ENCODE measurements around the gene ATP6V1G1.
A peak's percentile ranks its signal among the peaks of the same experiment; 100 is the strongest.

Gene ATP6V1G1

DNA sequence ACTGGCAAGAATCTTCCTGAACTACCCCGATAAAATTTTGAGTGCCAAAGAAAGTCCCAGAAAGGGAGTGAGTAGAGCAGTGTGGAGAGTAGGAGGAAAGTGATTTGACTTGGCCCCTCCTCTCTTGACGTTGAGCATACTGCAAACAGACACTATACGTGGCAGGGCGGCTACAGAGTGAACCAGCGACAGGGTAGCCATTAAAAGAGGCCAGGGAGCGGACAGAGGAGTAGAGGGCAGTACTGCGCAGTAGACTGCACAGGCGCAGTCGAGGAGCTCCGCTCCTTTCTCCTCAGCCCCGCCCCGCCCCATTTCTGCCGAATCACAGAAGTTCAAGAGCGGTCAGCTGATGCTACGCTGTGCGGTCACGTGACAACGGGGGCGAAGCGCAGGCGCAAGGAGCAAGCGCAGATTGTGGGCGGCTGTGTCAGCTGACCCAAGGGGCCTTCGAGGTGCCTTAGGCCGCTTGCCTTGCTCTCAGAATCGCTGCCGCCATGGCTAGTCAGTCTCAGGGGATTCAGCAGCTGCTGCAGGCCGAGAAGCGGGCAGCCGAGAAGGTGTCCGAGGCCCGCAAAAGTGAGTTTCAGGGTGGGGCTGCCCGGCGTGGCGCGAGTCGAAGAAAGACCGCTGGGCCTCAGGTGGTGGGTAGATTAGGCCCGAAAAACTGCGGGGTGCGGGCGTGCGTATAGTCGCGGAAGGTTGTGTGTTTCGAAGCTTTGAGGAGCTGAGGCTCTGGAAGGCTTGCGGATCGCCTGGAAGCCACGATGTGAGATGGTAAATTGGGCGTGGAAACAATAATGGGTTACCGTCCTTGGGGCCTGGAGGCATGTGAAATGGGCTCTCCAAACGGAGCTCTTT is at the start of gene ATP6V1G1:
Gene ATP6V1G1, plus strand, starts transcription at position 425 of the 858 bp plus-strand sequence. Its CDS starts 70 bp downstream, at position 495.
- peak within 1 kb of the TSS; percentile 97 for H3K4me3 ChIP-seq (ENCODE audit: low read depth, low read length)
- TF ChIP-seq, protein P1, sequence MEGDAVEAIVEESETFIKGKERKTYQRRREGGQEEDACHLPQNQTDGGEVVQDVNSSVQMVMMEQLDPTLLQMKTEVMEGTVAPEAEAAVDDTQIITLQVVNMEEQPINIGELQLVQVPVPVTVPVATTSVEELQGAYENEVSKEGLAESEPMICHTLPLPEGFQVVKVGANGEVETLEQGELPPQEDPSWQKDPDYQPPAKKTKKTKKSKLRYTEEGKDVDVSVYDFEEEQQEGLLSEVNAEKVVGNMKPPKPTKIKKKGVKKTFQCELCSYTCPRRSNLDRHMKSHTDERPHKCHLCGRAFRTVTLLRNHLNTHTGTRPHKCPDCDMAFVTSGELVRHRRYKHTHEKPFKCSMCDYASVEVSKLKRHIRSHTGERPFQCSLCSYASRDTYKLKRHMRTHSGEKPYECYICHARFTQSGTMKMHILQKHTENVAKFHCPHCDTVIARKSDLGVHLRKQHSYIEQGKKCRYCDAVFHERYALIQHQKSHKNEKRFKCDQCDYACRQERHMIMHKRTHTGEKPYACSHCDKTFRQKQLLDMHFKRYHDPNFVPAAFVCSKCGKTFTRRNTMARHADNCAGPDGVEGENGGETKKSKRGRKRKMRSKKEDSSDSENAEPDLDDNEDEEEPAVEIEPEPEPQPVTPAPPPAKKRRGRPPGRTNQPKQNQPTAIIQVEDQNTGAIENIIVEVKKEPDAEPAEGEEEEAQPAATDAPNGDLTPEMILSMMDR (conservative IDR thresholded peaks at IDR 0.05; ENCODE audit: low read depth, low read length), result peak; percentile 23
- peak; percentile 100 for DNase-seq (ENCODE audit: low read depth)

- peak; percentile 23 for DNase-seq (ENCODE audit: low read depth)
- no peak overlapping the region for H3K4me3 ChIP-seq (ENCODE audit: low read depth, low read length)
- TF ChIP-seq, protein P1 (conservative IDR thresholded peaks at IDR 0.05; ENCODE audit: low read depth, low read length), result peak; percentile 28
Measured at GRCh38 chr9:114538241-114538640, 49.3 kb upstream of the ATP6V1G1 start.

DNA sequence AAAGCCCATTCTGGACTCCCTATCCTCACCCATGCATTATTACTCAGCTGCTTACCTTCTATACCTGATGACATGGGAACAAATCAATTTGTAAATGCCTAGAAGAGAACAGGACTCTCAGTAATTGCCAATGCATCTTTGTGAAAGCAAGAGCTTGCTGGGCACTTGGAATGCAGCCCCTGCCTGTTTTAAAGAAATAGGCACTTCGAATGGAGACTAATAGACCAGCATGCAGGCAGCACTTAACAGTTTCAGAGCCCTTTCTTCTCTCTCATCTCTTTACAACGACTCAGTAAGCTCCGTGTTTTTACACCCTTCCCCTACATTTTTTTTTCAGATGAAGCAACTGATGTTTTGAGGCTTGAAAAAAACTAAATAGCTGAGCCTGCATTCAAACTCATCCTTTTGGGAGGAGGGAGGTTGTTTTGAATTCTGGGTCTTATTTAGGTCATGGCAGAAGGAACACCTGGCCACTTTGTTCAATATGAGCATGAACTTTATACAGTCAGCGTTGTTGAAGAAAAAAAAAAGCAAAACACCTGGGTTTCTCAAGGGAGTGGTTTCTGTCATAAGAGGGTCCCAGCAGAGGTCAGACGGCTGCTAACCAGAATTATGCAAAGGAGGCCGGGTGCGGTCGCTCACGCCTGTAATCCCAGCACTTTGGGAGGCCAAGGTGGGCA is 47.7 kb upstream of the ATP6V1G1 start:
- no peak for DNase-seq (ENCODE audit: low read depth)

DNA sequence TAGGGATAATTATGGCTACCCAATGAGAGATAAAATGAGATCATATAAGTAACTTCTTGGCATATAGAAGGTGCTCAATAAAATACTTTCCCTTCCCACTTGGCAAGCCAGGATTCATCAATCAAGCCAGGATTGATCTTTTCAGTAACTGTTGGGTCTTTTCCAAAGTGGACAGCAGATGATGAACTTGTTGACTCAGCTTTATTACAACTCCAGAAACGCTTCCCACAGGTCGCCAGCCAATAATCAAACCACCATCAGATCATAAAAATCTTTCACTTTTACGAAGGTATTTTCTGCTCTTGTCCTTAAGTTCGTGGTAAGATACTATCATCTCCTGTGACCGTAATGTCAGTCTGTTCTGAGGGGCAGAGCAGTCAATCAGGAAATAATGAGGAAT is 42.5 kb upstream of the ATP6V1G1 start:
- DNase-seq (ENCODE audit: low read depth), result no peak
- TF ChIP-seq, protein P1 (conservative IDR thresholded peaks at IDR 0.05; ENCODE audit: low read depth, low read length), result no peak
- H3K4me3 ChIP-seq (ENCODE audit: low read depth, low read length), result no peak overlapping the region

More for the DNA sequence above, 47.7 kb upstream of the ATP6V1G1 start:
- no peak overlapping the region for H3K4me3 ChIP-seq (ENCODE audit: low read depth, low read length)
- TF ChIP-seq, protein P1 (conservative IDR thresholded peaks at IDR 0.05; ENCODE audit: low read depth, low read length), result no peak

GRCh38 chr9:114546851-114547250 is 40.7 kb upstream of the ATP6V1G1 start:
- TF ChIP-seq, protein P1 (conservative IDR thresholded peaks at IDR 0.05; ENCODE audit: low read depth, low read length), result no peak
- DNase-seq (ENCODE audit: low read depth), result no peak
- no peak overlapping the region for H3K4me3 ChIP-seq (ENCODE audit: low read depth, low read length)

DNA sequence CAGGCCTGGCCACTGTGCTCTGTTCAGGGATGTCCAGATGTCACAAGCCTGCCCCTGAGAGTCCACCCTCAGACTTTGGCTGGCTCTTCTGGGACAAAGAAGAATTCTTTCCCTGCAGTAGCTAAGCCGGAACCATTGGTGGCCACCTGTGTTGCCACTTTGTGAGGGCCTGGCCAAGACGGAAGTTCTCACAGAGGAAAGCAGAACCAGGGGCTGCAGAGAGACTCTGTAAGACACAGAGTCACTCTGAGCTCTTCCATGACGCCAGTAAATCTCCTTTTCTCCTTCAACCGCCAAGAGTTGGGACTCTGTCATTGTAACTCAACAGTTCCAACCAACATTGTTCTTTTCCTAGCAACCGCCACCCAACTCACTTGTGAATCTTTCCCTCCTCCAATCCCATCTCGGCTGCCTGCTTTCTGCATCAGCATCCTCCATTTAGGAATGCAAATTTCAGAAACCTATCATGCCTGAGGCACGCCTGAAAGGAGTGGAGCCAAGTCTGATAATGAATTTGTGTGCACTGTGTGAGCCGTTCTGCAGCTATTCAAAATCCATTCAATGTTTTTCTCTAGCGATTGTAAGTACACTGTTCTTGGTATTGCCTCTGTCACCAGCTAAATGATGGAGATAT is 37.8 kb upstream of the ATP6V1G1 start:
- TF ChIP-seq, protein P1 (conservative IDR thresholded peaks at IDR 0.05; ENCODE audit: low read depth, low read length), result no peak
- no peak overlapping the region for H3K4me3 ChIP-seq (ENCODE audit: low read depth, low read length)
- DNase-seq (ENCODE audit: low read depth), result no peak
